K562 (cell line): ENCODE data around the gene PRKCQ. TPM values are rescaled to one million over a fixed set of nuclear protein-coding genes. Genes with fewer than 3 reads are reported as not detected.

Experiments used
- ATAC-seq: fragments of 200-7000 bp; cut with Tn5 transposase; 3 replicates; pipeline ENCODE4 v1.9.1; 2020; ENCODE audit warnings: moderate library complexity
- BruUV-seq: library from RNA; stranded (reverse); fragments of 400-500 nt; replicated peaks from 2 replicates; lab custom pipeline; 2021; lab: Mats Ljungman, UMichigan
- CTCF ChIA-PET: fragments of 300-600 bp; formaldehyde crosslinking; extraction: SDS; loops from one replicate; lab custom pipeline; 2021; ENCODE audit warnings: low intra/inter-chr PET ratio; lab: Yijun Ruan, JAX
- POLR2A ChIA-PET: fragments of 300-600, 350-650 bp; sonication (Branson Sonifier 250); formaldehyde crosslinking; extraction: SDS; loops from one replicate; lab custom pipeline; 2021; ENCODE audit warnings: antibody characterized with exemption, inconsistent platforms; lab: Yijun Ruan, JAX
- DNase-seq, 4 experiments: peaks; one replicate each; pipeline versions ENCODE4 v3.0.0 to v3.0.0-alpha.2; 2011 to 2018; ENCODE audit warnings: low spot score in 3 of 4, mixed read lengths in 3 of 4; ENCODE audit errors: extremely low read depth in 1 of 4
- FAIRE-seq: peaks from 2 replicates; lab custom pipeline; 2011; peaks lifted over from hg19 to GRCh38; lab: Jason Lieb, UNC
- H2AFZ ChIP-seq: 2 replicates; pipeline ENCODE4 v1.6.0; 2011; ENCODE audit warnings: low read depth, low read length, control low read depth, inconsistent platforms
- H3K27ac ChIP-seq: fragments of 200-600 bp; 3 replicates; pipeline ENCODE4 v1.8.0; 2011; ENCODE audit warnings: low read depth, mild to moderate bottlenecking, control low read depth, inconsistent platforms, low read length, moderate library complexity, mixed read lengths; ENCODE audit errors: extremely low read depth
- H3K27me3 ChIP-seq, 2 experiments: fragments of 300-600 bp in 1 of 2; 2 replicates in 1 of 2; 3 replicates in 1 of 2; pipeline versions ENCODE4 v1.6.0 to v1.8.0; 2011; ENCODE audit warnings: inconsistent platforms in 2 of 2, low read length in 2 of 2, mild to moderate bottlenecking in 1 of 2, mixed read lengths in 1 of 2, moderate library complexity in 1 of 2; ENCODE audit not compliant: control insufficient read depth in 2 of 2, insufficient read depth in 2 of 2
- H3K36me3 ChIP-seq: fragments of 300-600 bp; 3 replicates; pipeline ENCODE4 v1.8.0; 2011; ENCODE audit warnings: mild to moderate bottlenecking, low read length, inconsistent platforms; ENCODE audit not compliant: control insufficient read depth, insufficient read depth
- H3K4me1 ChIP-seq, 2 experiments: fragments of 200-600 bp in 1 of 2; replicated peaks in 1 of 2; 2 replicates in 1 of 2; 3 replicates in 1 of 2; pipeline versions ENCODE4 v1.5.1 to v1.8.0; 2011; ENCODE audit warnings: inconsistent platforms in 2 of 2, low read length in 2 of 2, mild to moderate bottlenecking in 1 of 2, mixed read lengths in 1 of 2, moderate library complexity in 1 of 2; ENCODE audit not compliant: control insufficient read depth in 2 of 2, insufficient read depth in 2 of 2
- H3K4me2 ChIP-seq: 2 replicates; pipeline ENCODE4 v1.6.1; 2011; ENCODE audit warnings: low read length, control low read depth, inconsistent platforms, mixed read lengths; ENCODE audit not compliant: insufficient read depth
- H3K4me3 ChIP-seq: fragments of 200-600 bp; sonication (generic), shearing (Covaris generic); 2 replicates; pipeline ENCODE4 v1.5.1; 2016; ENCODE audit warnings: control low read depth, inconsistent platforms
- H3K79me2 ChIP-seq: fragments of 200-600 bp; 3 replicates; pipeline ENCODE4 v1.8.0; 2011; ENCODE audit warnings: low read length, inconsistent platforms; ENCODE audit not compliant: control insufficient read depth, insufficient read depth
- H3K9ac ChIP-seq, 2 experiments: 2 replicates each; pipeline versions ENCODE4 v1.6.0 to v1.6.1; 2011; ENCODE audit warnings: low read depth in 2 of 2, low read length in 2 of 2, control low read depth in 1 of 2, inconsistent platforms in 1 of 2, mild to moderate bottlenecking in 1 of 2, mixed read lengths in 1 of 2; ENCODE audit not compliant: insufficient read depth in 1 of 2
- H3K9me1 ChIP-seq: one replicate; pipeline ENCODE4 v1.6.0; 2011; ENCODE audit warnings: inconsistent platforms, mild to moderate bottlenecking, low read length, moderate library complexity; ENCODE audit not compliant: control insufficient read depth, insufficient read depth
- H3K9me3 ChIP-seq: replicated peaks from 2 replicates; pipeline ENCODE4 v1.5.1; 2011; ENCODE audit warnings: low read depth, low read length, inconsistent platforms; ENCODE audit not compliant: control insufficient read depth, insufficient read depth
- H4K20me1 ChIP-seq: replicated peaks from 2 replicates; pipeline ENCODE4 v1.6.1; 2011; ENCODE audit warnings: low read length, inconsistent platforms, mixed read lengths; ENCODE audit not compliant: control insufficient read depth, insufficient read depth
- CBX5 ChIP-seq: IDR thresholded peaks from 2 replicates; pipeline ENCODE4 v1.6.1; 2014; ENCODE audit warnings: low read depth, borderline replicate concordance
- DACH1 ChIP-seq: fragments of 450-650 bp; IDR thresholded peaks from 2 replicates; pipeline ENCODE4 v1.6.1; 2018; ENCODE audit not compliant: partially characterized antibody
- FOXK2 ChIP-seq, 2 experiments: fragments of 450-650 bp; IDR thresholded peaks in 1 of 2; conservative IDR thresholded peaks in 1 of 2; 2 replicates each; pipeline ENCODE4 v1.6.1; 2016; ENCODE audit warnings: low read depth in 2 of 2, mild to moderate bottlenecking in 1 of 2
- HDAC6 ChIP-seq: IDR thresholded peaks from 2 replicates; pipeline ENCODE4 v1.6.1; 2012; ENCODE audit warnings: low read depth, mild to moderate bottlenecking, control low read depth, inconsistent platforms, low read length, moderate library complexity
- MECOM ChIP-seq: fragments of 250-450 bp; sonication (Bioruptor Pico); IDR thresholded peaks from 2 replicates; pipeline ENCODE4 v1.8.0; 2022; ENCODE audit warnings: inconsistent platforms
- MED1 ChIP-seq: sonication (generic); formaldehyde crosslinking; IDR thresholded peaks from 2 replicates; pipeline ENCODE4 v1.8.1; 2023; ENCODE audit warnings: missing genetic modification reagents, borderline replicate concordance
- MYBL2 ChIP-seq, 2 experiments: fragments of 450-650 bp in 1 of 2; sonication (generic) in 1 of 2; formaldehyde crosslinking in 1 of 2; IDR thresholded peaks; 2 replicates each; pipeline versions ENCODE4 v1.6.1 to v1.8.1; 2017 to 2022; ENCODE audit warnings: borderline replicate concordance in 1 of 2, inconsistent platforms in 1 of 2, low read depth in 1 of 2, mild to moderate bottlenecking in 1 of 2, missing genetic modification reagents in 1 of 2, moderate library complexity in 1 of 2
- NCOR1 ChIP-seq: fragments of 450-650 bp; IDR thresholded peaks from 2 replicates; pipeline ENCODE4 v1.6.1; 2016; ENCODE audit warnings: mild to moderate bottlenecking, moderate library complexity
- NFRKB ChIP-seq: fragments of 450-650 bp; IDR thresholded peaks from 2 replicates; pipeline ENCODE4 v1.6.1; 2016; ENCODE audit warnings: low read depth
- POLR2AphosphoS2 ChIP-seq: IDR thresholded peaks from 2 replicates; pipeline ENCODE4 v1.6.1; 2012; ENCODE audit warnings: low read length, improper control_type of control experiment
- POLR2G ChIP-seq: fragments of 200-400 bp; formaldehyde crosslinking; IDR thresholded peaks from 2 replicates; pipeline ENCODE4 v1.6.1; 2017; ENCODE audit warnings: low read depth, mild to moderate bottlenecking, antibody characterized with exemption, low read length, moderate library complexity
- TARDBP ChIP-seq: fragments of 450-650 bp; IDR thresholded peaks from 2 replicates; pipeline ENCODE4 v1.6.1; 2016
- ZBTB9 ChIP-seq: fragments of 450-650 bp; formaldehyde crosslinking; IDR thresholded peaks from 2 replicates; pipeline ENCODE4 v1.4.0; 2020; ENCODE audit warnings: mild to moderate bottlenecking, moderate library complexity
- ZNF311 ChIP-seq: fragments of 250-450 bp; sonication (Bioruptor Pico); IDR thresholded peaks from 2 replicates; pipeline ENCODE4 v1.4.0; 2020; ENCODE audit warnings: mild to moderate bottlenecking, moderate library complexity
- ZNF354B ChIP-seq: fragments of 250-450 bp; sonication (Bioruptor Pico); IDR thresholded peaks from 2 replicates; pipeline ENCODE4 v1.4.0; 2020
- WGBS: fragments of 100-300 bp; shearing (Covaris generic); methylation state at CpG from one replicate; pipeline ENCODE4 v1.1.6; 2016; ENCODE audit warnings: low coverage, mixed read lengths; ENCODE audit not compliant: insufficient coverage; ENCODE audit errors: missing lambda C conversion rate; 5-methylcytosine and 5-hydroxymethylcytosine counted together
- in situ Hi-C: fragments of 300-500 bp; cut with MboI; formaldehyde crosslinking; loops from 4 replicates; pipeline ENCODE4 v1.15.0; 2018; ENCODE audit warnings: inconsistent platforms, mixed read lengths
- intact Hi-C: fragments of 100-400 bp; cut with micrococcal nuclease; formaldehyde crosslinking; loops from 2 replicates; pipeline ENCODE4 v1.14.2; 2022
- polyA plus RNA-seq, 8 experiments: library from polyadenylated mRNA; depleted of rRNA in 4 of 8; stranded (reverse) in 5 of 8; unstranded in 3 of 8; fragments of >200 nt; fragmentation: Nextera tagmentation in 2 of 8; fragmentation: Illumina TruSeq in 1 of 8; extraction: Ambion mirVana in 2 of 8; extraction: Trizol in 1 of 8; gene quantifications; 2 replicates each; pipeline versions ENCODE4 v1.2.1 to v1.2.3, GENCODE V29; 2011 to 2014; ENCODE audit warnings: inconsistent platforms in 1 of 8, missing spikeins in 1 of 8
- total RNA-seq, 7 experiments: library from RNA; depleted of rRNA in 6 of 7; stranded (reverse); fragments of >200 nt in 6 of 7; fragmentation: Illumina TruSeq in 2 of 7; extraction: Trizol in 2 of 7; gene quantifications; 2 replicates each; pipeline versions ENCODE4 v1.2.1 to v1.2.3, GENCODE V29; 2011 to 2021; ENCODE audit warnings: low replicate concordance in 1 of 7
- TF ChIP-seq, protein P1 (sequence below): fragments of 450-650 bp; IDR thresholded peaks from 2 replicates; pipeline ENCODE4 v1.6.1; 2016
- TF ChIP-seq, protein P2 (sequence below): fragments of 150-350 bp; conservative IDR thresholded peaks from 2 replicates; pipeline ENCODE4 v1.6.1; 2014; ENCODE audit warnings: low read length

PRKCQ gene
- total and polyA plus RNA-seq, 9 of the 15 experiments (the other 6 are each of a cell fraction or from before 2014, with no cell fraction given) = 4.4 to 23.3 (median 14.6) TPM

GRCh38 chr10:6598679-6599078 is 18.6 kb upstream of the PRKCQ start (continued):
- TF ChIP-seq ZBTB9 (CRISPR knock-in tag) (no peak), MYBL2 (IDR thresholded peaks at IDR 0.05; ENCODE audit: low read depth) (no peak), MYBL2 (CRISPR knock-in tag; IDR thresholded peaks at IDR 0.05; ENCODE audit: borderline replicate concordance) (no peak), ZNF311 (CRISPR knock-in tag) (no peak), POLR2AphosphoS2 (no peak), HDAC6 (no peak)
- TF ChIP-seq, protein P1, sequence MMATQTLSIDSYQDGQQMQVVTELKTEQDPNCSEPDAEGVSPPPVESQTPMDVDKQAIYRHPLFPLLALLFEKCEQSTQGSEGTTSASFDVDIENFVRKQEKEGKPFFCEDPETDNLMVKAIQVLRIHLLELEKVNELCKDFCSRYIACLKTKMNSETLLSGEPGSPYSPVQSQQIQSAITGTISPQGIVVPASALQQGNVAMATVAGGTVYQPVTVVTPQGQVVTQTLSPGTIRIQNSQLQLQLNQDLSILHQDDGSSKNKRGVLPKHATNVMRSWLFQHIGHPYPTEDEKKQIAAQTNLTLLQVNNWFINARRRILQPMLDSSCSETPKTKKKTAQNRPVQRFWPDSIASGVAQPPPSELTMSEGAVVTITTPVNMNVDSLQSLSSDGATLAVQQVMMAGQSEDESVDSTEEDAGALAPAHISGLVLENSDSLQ = no peak

DNA sequence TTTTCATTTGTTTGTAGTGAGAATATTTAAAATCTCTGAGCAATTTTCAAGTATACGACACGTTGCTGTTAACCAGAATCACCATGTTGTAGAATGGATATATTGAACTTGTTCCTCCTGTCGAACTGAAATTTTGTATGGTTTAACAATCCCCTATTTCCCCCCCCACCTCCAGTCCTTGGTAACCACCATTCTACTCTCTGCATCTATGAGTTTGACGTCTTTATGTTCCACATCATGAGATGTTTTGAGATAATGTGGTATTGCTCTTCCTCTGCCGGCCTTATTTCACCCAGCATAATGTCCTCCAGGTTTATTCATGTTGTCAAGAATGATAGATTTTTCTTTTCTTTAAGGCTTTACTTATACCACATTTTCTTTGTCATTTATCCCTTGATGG is 17.4 kb upstream of the PRKCQ start:
- ChIA-PET POLR2A (interaction anchor here (0.6 kb wide), 1 partner anchor 1606 kb away, joined by 3 read pairs; no protein-coding TSS in a partner anchor), CTCF (no interaction called here)
- H4K20me1 ChIP-seq = no peaks in the 10 kb centered on the region
- H3K27ac ChIP-seq = no peak overlapping the region
- no peaks in the 10 kb centered on the region for H3K79me2 ChIP-seq
- no peaks in the 10 kb centered on the region for H3K9me1 ChIP-seq
- H3K27me3 ChIP-seq = no peaks in the 10 kb centered on the region
- H3K4me1 ChIP-seq = no peaks in the 10 kb centered on the region
- DNase-seq (no peak), FAIRE-seq (no peak), ATAC-seq (no peak)
- H3K4me3 ChIP-seq = no peak overlapping the region
- H3K9me3 ChIP-seq = no peaks in the 10 kb centered on the region
- no peak overlapping the region for H2AFZ ChIP-seq
- H3K4me2 ChIP-seq = no peak overlapping the region
- intact Hi-C loops (no loop called here), in situ Hi-C loops (no loop called here)
- TF ChIP-seq NFRKB (no peak), MECOM (CRISPR knock-in tag) (no peak), FOXK2 (conservative IDR thresholded peaks at IDR 0.05 in 1 of 2, IDR thresholded peaks at IDR 0.05 in 1 of 2; ENCODE audit: low read depth in 2 of 2) (no peak), POLR2G (no peak), NCOR1 (no peak), ZNF354B (no peak), MED1 (CRISPR knock-in tag) (no peak), TARDBP (no peak), DACH1 (no peak), MYBL2 (IDR thresholded peaks at IDR 0.05; ENCODE audit: low read depth) (no peak), MYBL2 (CRISPR knock-in tag; IDR thresholded peaks at IDR 0.05; ENCODE audit: borderline replicate concordance) (no peak), CBX5 (no peak)
- TF ChIP-seq, protein P2, sequence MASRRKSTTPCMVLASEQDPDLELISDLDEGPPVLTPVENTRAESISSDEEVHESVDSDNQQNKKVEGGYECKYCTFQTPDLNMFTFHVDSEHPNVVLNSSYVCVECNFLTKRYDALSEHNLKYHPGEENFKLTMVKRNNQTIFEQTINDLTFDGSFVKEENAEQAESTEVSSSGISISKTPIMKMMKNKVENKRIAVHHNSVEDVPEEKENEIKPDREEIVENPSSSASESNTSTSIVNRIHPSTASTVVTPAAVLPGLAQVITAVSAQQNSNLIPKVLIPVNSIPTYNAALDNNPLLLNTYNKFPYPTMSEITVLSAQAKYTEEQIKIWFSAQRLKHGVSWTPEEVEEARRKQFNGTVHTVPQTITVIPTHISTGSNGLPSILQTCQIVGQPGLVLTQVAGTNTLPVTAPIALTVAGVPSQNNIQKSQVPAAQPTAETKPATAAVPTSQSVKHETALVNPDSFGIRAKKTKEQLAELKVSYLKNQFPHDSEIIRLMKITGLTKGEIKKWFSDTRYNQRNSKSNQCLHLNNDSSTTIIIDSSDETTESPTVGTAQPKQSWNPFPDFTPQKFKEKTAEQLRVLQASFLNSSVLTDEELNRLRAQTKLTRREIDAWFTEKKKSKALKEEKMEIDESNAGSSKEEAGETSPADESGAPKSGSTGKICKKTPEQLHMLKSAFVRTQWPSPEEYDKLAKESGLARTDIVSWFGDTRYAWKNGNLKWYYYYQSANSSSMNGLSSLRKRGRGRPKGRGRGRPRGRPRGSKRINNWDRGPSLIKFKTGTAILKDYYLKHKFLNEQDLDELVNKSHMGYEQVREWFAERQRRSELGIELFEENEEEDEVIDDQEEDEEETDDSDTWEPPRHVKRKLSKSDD = no peak
- no TSS peak for BruUV-seq
- H3K36me3 ChIP-seq = no peaks in the 10 kb centered on the region
- 16% methylated on average over 5 of the region's 5 CpGs for WGBS
- H3K9ac ChIP-seq = no peak overlapping the region
